ENCODE results near the gene OPCML.

The OPCML gene

GRCh38 chr11:133263332-133263731, 269.0 kb downstream of the OPCML start:
- no peak for TF ChIP-seq ZNF274 (IDR thresholded peaks at IDR 0.05; ENCODE audit: low read depth, low read length)
- no peak overlapping the region for H3K4me3 ChIP-seq (ENCODE audit: low read length)

DNA sequence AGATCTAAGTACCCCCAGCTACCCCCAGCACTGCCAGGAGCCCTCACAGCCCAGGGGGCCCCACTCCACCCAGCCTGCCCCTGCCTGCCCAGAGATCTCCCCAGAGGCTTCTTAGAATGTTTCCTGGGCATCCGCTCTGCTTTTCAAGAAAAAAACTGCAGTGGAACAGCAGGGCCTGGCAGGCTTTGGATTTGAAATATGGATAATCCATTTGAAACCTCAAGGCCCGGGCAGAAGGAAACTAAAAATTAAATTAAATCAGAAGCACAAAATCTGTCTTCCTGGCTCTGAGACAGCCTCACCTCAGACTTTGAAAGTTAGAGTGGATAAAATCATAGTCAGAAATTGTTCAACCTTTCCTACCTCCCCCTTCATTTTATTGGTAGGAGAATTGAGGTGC, 273.6 kb downstream of the OPCML start:
- no peak for TF ChIP-seq ZNF274 (IDR thresholded peaks at IDR 0.05; ENCODE audit: low read depth, low read length)
- H3K4me3 ChIP-seq (ENCODE audit: low read length): no peak overlapping the region

DNA sequence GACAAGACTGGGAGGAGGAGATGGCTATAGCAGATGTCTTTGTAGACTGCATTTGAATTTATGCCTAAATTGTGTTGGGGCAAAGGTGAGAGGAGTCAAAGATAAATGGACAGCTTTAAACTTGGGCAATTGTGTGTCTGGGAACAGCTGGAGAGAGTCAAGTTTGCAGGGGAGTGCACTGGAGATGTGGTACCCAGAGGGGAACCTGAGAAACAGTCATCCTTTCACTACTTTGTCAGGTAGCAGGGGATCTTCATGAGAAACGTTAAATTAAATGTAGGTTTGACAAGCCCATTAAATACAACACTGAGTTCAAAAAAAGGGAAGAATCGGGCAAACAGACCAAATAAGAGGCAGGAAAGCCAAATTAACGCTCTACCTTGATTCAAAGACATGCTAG, 277.7 kb downstream of the OPCML start:
- no peak for TF ChIP-seq ZNF274 (IDR thresholded peaks at IDR 0.05; ENCODE audit: low read depth, low read length)
- no peak overlapping the region for H3K4me3 ChIP-seq (ENCODE audit: low read length)

DNA sequence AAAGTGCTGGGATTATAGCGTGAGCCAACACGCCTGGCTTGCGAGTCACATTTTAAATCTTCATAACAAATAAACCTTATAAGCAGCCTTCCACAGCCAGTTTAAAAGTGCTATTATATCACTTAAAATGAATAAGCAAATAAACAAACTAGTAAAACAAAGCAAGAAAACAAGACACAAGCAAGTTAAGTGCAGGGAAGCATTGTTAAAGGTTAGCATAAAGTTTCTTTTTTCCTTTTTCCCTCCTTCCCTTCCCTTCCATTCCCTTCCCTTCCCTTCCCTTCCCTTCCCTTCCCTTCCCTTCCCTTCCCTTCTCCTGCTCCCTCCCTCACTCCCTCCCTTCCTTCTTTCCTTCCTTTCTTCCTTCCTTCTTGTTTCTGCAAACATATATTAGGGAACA, 278.7 kb downstream of the OPCML start:
- H3K4me3 ChIP-seq (ENCODE audit: low read length): no peak overlapping the region
- no peak for TF ChIP-seq ZNF274 (IDR thresholded peaks at IDR 0.05; ENCODE audit: low read depth, low read length)

DNA sequence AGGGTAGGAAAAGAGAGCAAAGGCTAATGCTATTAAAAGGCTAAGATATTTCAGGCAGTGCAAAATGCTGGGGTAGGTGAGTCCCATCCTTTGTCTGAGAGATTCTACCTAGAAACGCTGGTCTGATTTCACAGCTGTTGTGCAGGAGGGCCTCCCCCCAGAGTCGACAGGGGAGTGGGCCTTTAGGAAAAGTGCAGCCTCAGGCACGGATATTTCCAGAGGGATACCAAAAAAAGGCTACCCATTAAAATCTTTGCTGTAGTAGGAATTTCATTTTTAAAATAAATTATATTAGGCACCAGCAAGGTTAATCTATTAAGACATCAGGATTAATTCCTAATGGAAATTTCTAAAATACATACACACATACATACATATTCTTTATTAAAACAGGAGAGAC, 280.5 kb downstream of the OPCML start:
- H3K4me3 ChIP-seq (ENCODE audit: low read length): no peak overlapping the region
- no peak for TF ChIP-seq ZNF274 (IDR thresholded peaks at IDR 0.05; ENCODE audit: low read depth, low read length)

- H3K4me3 ChIP-seq (ENCODE audit: low read length): no peak overlapping the region
- no peak for TF ChIP-seq ZNF274 (IDR thresholded peaks at IDR 0.05; ENCODE audit: low read depth, low read length)
These were observed 282.8 kb downstream of the OPCML start for GRCh38 chr11:133249530-133249929.

DNA sequence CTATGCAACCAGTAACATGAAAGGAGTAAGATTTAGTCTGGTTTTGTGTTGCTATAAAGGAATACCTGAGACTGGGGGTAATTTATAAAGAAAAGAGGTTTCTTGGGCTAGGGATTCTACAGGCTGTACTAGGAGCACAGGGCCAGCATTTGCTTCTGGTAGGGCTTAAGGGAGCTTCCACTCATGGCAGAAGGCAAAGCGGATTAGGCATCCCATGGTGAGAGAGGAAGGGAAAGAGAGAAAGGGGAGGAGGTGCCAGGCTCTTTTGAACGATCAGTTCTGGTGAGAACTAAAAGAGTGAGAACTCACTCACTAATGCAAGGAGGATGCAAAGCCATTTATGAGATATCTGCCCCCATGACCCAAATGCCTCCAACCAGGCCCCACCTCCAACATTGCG, 283.2 kb downstream of the OPCML start:
- TF ChIP-seq ZNF274 (IDR thresholded peaks at IDR 0.05; ENCODE audit: low read depth, low read length): no peak
- H3K4me3 ChIP-seq (ENCODE audit: low read length): no peak overlapping the region

DNA sequence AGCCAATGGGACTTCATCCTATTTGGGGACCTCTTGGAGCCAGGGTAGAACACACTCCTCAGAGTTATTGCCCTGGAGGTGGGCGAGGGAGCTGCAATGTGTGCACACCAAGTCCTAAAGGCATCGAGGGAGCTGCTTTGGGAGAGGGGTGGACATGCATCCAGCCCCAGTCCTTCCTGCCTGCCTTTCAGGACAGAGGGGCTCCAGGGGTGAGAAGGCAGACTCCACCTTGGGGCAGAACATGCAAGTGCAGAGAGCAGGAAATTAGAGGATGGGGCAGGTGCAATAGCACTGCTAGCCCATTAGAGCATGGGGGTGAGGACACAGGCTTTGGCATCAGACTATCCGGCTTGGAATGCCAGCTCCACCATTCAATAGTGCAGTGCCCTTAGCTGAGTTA, 288.5 kb downstream of the OPCML start:
- no peak overlapping the region for H3K4me3 ChIP-seq (ENCODE audit: low read length)

GRCh38 chr11:133240908-133241655, 291.2 kb downstream of the OPCML start:
- H3K4me3 ChIP-seq (ENCODE audit: low read length): no peak overlapping the region
- no peak for TF ChIP-seq ZNF274 (IDR thresholded peaks at IDR 0.05; ENCODE audit: low read depth, low read length)

More for the DNA sequence above, 288.5 kb downstream of the OPCML start:
- TF ChIP-seq ZNF274 (IDR thresholded peaks at IDR 0.05; ENCODE audit: low read depth, low read length): no peak

GRCh38 chr11:133239575-133239974, 292.7 kb downstream of the OPCML start:
- no peak overlapping the region for H3K4me3 ChIP-seq (ENCODE audit: low read length)
- TF ChIP-seq ZNF274 (IDR thresholded peaks at IDR 0.05; ENCODE audit: low read depth, low read length): no peak

GRCh38 chr11:133238495-133238894, 293.8 kb downstream of the OPCML start:
- no peak overlapping the region for H3K4me3 ChIP-seq (ENCODE audit: low read length)
- no peak for TF ChIP-seq ZNF274 (IDR thresholded peaks at IDR 0.05; ENCODE audit: low read depth, low read length)

- no peak overlapping the region for H3K4me3 ChIP-seq (ENCODE audit: low read length)
- TF ChIP-seq ZNF274 (IDR thresholded peaks at IDR 0.05; ENCODE audit: low read depth, low read length): no peak
These were observed 294.3 kb downstream of the OPCML start for GRCh38 chr11:133238027-133238426.

DNA sequence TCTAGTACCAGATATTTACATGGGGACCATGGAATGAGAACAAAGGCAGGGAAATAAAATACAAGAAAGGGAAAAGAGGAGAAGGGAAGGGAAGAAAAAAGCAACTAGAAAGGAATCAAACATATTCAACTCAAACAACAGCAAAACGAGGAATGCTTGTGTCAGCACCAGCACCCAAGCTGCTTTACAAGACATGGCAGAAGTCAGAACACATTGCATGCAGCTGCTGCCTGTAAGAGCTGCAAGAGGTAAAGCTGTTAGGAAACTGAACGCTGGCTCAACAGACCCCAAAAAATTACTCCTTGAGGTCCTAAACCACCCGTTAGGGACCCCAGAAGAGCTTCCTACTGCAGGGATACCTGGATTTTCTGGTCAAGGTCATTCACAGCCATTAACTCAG, 296.9 kb downstream of the OPCML start:
- no peak overlapping the region for H3K4me3 ChIP-seq (ENCODE audit: low read length)
- no peak for TF ChIP-seq ZNF274 (IDR thresholded peaks at IDR 0.05; ENCODE audit: low read depth, low read length)

DNA sequence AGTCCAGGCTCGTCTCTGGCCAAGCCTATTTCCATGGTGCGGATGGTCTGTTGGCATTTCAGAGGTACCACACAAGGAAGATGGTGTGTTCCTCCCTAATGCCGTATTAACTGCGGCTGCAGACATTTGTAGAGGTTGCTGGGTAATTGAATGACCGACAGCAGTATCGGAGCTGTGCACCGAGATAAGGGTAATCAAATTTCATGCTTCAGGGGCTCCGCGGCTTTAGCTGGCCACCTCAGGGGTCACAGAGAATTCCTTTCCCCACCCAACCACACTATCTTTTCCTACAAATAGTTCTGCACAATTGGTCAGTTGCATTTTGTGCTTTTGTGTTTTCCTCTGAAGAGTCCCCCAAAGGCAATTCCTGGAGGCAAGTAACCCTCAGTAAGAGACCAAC, 297.4 kb downstream of the OPCML start:
- no peak overlapping the region for H3K4me3 ChIP-seq (ENCODE audit: low read length)
- TF ChIP-seq ZNF274 (IDR thresholded peaks at IDR 0.05; ENCODE audit: low read depth, low read length): no peak

DNA sequence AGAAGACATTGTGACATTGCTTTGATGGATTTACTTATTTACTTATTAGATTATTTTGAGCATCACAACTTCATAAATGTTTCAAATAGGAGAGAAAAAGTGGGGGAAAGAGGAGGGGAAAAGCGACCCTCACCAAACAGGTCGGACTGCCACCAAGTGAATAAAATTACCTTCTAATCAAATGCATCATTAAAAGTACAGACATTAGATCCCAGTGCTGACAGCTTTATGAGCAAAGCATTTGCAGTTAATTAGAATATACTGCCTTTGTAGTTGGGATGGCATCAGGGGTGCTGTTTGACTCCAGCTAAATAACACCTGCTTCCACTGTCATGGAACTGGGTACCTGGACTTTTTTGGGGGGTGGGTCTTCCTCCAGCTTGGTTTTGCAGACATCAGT, 299.6 kb downstream of the OPCML start:
- no peak overlapping the region for H3K4me3 ChIP-seq (ENCODE audit: low read length)
- TF ChIP-seq ZNF274 (IDR thresholded peaks at IDR 0.05; ENCODE audit: low read depth, low read length): no peak

DNA sequence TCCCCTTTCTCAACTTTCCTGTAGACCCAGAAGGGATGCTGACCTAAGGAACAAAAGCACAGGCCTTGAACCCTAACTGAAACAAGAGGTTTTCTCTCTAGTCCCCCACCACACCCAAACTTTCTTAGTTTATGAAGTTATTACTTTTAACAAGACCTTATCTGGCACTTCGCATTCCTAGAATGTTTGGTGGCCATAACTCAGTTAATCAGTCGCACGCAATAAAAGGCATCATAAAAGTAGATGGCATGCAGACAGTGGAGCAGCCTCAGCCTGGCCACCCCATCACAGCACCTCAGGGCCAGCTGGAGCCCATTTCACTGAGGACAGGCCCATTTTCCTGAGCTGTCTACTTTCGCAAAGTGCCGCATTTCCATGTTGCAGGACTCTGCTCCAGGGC, 301.9 kb downstream of the OPCML start:
- no peak for TF ChIP-seq ZNF274 (IDR thresholded peaks at IDR 0.05; ENCODE audit: low read depth, low read length)
- H3K4me3 ChIP-seq (ENCODE audit: low read length): no peak overlapping the region
